ENCODE results near the gene TPBGL. TPM values are rescaled to one million over a fixed set of nuclear protein-coding genes. Genes with fewer than 3 reads are reported as not detected.

The TPBGL gene
- polyA plus RNA-seq, 1 experiment = not detected

DNA sequence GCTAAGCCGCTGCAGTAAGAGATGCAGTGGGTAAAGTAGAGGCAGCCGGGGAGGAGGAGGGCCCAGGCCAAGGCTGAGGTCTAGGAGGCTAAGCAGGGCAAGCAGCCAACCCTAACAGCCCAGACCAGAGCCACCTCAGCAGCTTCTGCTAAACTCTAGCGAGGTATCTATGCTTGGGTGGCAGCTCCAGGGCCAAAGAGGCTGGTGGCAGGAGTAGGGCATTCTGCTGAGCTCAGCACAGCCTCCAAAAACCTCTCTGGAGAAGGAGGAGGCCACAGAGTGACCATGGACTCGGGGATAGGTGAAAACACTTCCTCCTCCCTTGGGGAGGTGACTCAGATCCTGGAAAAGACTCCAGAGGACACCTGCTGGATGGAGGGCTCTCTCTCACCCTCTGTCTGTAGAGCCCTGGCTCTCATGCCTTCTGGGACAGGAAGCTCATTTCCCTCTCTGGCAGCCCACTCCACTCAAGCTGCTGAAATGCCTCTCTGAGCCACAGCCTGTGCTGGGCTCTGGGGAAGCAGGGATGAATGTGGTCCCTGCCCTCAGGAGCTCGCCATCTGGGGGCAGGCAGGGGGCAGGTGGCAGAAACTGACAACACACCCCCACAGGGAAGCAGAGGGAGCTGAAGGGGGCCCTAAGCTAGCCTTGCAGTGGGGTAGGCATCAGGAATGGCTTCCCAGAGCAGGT is 16.5 kb upstream of the TPBGL start:
- DNase-seq (ENCODE audit: low read depth) = no peak
- Histone ChIP-seq H3K36me3 (ENCODE audit: control insufficient read depth, insufficient read depth, low read length) (no peaks in the 10 kb centered on the region), H3K4me3 (ENCODE audit: low read depth, low read length) (no peak overlapping the region), H3K27me3 (ENCODE audit: control insufficient read depth, insufficient read depth, low read length) (peaks cover 7% of the 10 kb centered on the region; the same call in 1 of the 2 replicates)
- TF ChIP-seq, protein P1, sequence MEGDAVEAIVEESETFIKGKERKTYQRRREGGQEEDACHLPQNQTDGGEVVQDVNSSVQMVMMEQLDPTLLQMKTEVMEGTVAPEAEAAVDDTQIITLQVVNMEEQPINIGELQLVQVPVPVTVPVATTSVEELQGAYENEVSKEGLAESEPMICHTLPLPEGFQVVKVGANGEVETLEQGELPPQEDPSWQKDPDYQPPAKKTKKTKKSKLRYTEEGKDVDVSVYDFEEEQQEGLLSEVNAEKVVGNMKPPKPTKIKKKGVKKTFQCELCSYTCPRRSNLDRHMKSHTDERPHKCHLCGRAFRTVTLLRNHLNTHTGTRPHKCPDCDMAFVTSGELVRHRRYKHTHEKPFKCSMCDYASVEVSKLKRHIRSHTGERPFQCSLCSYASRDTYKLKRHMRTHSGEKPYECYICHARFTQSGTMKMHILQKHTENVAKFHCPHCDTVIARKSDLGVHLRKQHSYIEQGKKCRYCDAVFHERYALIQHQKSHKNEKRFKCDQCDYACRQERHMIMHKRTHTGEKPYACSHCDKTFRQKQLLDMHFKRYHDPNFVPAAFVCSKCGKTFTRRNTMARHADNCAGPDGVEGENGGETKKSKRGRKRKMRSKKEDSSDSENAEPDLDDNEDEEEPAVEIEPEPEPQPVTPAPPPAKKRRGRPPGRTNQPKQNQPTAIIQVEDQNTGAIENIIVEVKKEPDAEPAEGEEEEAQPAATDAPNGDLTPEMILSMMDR (IDR thresholded peaks at IDR 0.05; ENCODE audit: insufficient read depth, low read depth, low read length) = no peak
- ChIA-PET CTCF (interaction anchor here (2.9 kb wide), 1 partner anchor 18 kb away, joined by 8 read pairs; no protein-coding TSS in a partner anchor), POLR2A (no interaction called here)

DNA sequence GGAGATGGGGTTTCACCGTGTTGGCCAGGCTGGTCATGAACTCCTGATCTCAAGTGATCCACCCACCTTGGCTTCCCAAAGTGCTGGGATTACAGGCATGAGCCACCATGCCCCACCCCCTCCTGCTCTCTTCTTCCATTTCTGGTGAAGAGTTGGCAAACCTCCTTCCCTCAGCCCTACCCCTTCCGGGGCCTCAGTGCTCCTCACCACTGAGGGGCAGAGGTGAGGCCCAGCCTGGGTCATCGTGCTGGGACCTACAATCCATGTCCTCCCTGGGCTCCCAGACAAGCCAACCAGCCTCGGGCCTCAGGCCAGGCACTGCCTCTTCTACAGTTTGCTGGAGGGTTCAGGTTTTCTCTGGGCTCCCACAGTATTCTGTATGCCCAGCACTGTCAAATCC is 14.8 kb upstream of the TPBGL start:
- ChIA-PET CTCF (interaction anchor here (0.6 to 2.6 kb wide), 4 partner anchors 11 to 23 kb away, joined by 3 to 10 read pairs (median 3); no protein-coding TSS in a partner anchor), POLR2A (no interaction called here)
- TF ChIP-seq, protein P1 (IDR thresholded peaks at IDR 0.05; ENCODE audit: insufficient read depth, low read depth, low read length) = no peak
- Histone ChIP-seq H3K4me3 (ENCODE audit: low read depth, low read length) (no peak overlapping the region), H3K36me3 (ENCODE audit: control insufficient read depth, insufficient read depth, low read length) (no peaks in the 10 kb centered on the region), H3K27me3 (ENCODE audit: control insufficient read depth, insufficient read depth, low read length) (peaks cover 9% of the 10 kb centered on the region; the same call in 1 of the 2 replicates)
- DNase-seq (ENCODE audit: low read depth) = no peak

DNA sequence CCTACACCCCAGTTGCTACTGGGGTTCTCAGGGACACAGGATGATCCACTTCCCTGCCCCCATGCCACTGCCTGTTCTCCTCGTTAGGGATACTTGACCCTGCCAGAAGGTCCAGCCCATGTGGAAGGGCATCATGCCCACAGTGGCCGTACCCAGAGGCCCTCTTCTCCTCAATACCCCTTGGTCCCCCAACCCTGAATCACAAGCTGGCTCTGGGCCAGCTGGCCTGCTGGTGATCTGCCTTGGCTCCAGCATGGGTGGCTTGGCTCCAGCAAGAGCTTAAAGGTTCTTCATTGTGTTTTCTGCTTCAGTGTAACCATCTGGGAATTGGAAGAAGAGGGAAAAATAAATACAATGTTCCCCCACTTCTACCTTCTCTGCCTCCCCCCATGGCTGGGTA is 11.1 kb upstream of the TPBGL start:
- H3K27me3 ChIP-seq (ENCODE audit: control insufficient read depth, insufficient read depth, low read length) = peaks cover 7% of the 10 kb centered on the region; the same call in 1 of the 2 replicates
- ChIA-PET CTCF (interaction anchor here (1.9 to 4.5 kb wide), 2 partner anchors 12 to 24 kb away, joined by 6 to 27 read pairs; partner anchors contain the start of gene TPBGL), POLR2A (no interaction called here)
- TF ChIP-seq, protein P1 (IDR thresholded peaks at IDR 0.05; ENCODE audit: insufficient read depth, low read depth, low read length) = no peak
- no peak for DNase-seq (ENCODE audit: low read depth)
- no peaks in the 10 kb centered on the region for H3K36me3 ChIP-seq (ENCODE audit: control insufficient read depth, insufficient read depth, low read length)
- no peak overlapping the region for H3K4me3 ChIP-seq (ENCODE audit: low read depth, low read length)

DNA sequence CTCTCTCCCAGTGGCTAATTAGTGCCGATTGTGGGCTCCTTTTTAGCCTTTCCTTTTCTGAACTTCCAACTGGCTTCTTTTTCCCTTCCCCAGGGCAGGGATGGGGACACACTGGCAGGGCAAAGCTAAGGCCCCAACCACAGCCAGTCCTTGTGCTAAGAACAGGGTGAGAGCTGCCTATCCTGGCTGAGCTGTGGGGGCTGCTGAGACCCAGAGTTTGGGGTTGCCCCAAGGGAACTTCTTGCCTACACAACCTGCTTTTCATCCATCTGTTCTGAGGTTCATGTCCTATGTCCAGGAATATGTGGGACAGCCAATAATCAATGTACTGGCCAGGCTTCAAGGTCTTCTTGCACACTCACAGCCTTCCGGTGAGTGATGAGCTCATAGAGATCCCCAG is 10.0 kb upstream of the TPBGL start:
- no peak for DNase-seq (ENCODE audit: low read depth)
- ChIA-PET POLR2A (no interaction called here), CTCF (interaction anchor here (1.0 to 4.5 kb wide), 2 partner anchors 11 to 90 kb away, joined by 3 to 27 read pairs; partner anchors contain the start of gene TPBGL)
- TF ChIP-seq, protein P1 (IDR thresholded peaks at IDR 0.05; ENCODE audit: insufficient read depth, low read depth, low read length) = no peak
- Histone ChIP-seq H3K27me3 (ENCODE audit: control insufficient read depth, insufficient read depth, low read length) (peaks cover 3% of the 10 kb centered on the region; the same call in 1 of the 2 replicates), H3K36me3 (ENCODE audit: control insufficient read depth, insufficient read depth, low read length) (no peaks in the 10 kb centered on the region), H3K4me3 (ENCODE audit: low read depth, low read length) (no peak overlapping the region)

DNA sequence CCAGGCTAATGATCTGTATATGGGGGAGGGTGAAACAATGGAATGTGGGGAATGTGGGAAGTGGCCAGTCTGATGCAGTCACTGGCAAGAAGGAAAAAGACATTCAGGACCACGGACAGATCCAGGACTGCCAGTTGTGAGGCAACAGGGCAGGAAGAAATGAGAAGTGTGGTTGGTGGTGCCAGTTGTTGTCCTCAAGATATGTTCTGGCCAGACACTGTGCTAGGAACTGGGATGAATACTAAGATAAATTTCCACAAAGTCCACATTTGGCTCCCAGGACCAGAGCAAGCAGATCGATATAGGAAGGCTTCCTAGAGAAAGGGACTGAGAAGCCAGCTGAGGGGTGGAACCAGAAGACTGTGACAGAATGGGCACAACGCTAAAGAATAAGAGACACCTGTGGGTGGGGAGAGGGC is 6.8 kb upstream of the TPBGL start:
- Histone ChIP-seq H3K36me3 (ENCODE audit: control insufficient read depth, insufficient read depth, low read length) (no peaks in the 10 kb centered on the region), H3K4me3 (ENCODE audit: low read depth, low read length) (no peak overlapping the region), H3K27me3 (ENCODE audit: control insufficient read depth, insufficient read depth, low read length) (peaks cover 9% of the 10 kb centered on the region)
- CTCF ChIA-PET = interaction anchor here (0.7 to 4.5 kb wide), 5 partner anchors 8 to 93 kb away, joined by 3 to 27 read pairs (median 7); partner anchors contain the start of gene TPBGL
- POLR2A ChIA-PET = no interaction called here
- TF ChIP-seq, protein P1 (IDR thresholded peaks at IDR 0.05; ENCODE audit: insufficient read depth, low read depth, low read length) = no peak
- DNase-seq (ENCODE audit: low read depth) = no peak
